HG03457 (cell line): ENCODE measurements around the gene RERE.
A peak's percentile ranks its signal among the peaks of the same experiment; 100 is the strongest.

Source experiments
- ATAC-seq: cut with Tn5 transposase; IDR thresholded peaks from one replicate; pipeline ENCODE4 v1.9.1; 2021; ENCODE audit warnings: moderate number of reproducible peaks; ENCODE audit not compliant: unreplicated experiment

The RERE gene

GRCh38 chr1:8817412-8818324 is at the start of gene RERE:
Gene RERE, minus strand, starts transcription at chr1:8817640.
- ATAC-seq = peak; percentile 92

- no peak for ATAC-seq
These were observed 49.5 kb upstream of the RERE start for GRCh38 chr1:8866792-8867415.

GRCh38 chr1:8866173-8866791 is 48.8 kb upstream of the RERE start:
- no peak for ATAC-seq

- no peak for ATAC-seq
These were observed 47.4 kb upstream of the RERE start for GRCh38 chr1:8864713-8865344.

DNA sequence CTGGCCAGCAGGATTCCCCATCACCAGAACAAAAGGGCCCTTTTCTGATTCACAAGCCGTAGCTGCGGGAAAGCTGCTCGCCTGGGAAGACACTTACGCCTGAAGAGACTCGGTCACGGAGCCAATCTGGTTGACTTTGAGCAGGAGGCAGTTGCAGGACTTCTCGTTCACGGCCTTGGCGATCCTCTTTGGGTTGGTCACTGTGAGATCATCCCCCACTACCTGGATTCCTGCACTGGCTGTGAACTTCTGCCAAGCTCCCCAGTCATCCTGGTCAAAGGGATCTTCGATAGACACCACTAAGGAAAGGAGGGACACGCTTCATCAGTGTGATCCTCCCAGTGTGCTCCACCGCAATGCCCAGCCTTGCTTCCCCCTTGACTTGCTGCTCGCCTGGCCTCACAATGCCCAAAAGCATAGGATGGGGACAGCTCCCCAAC is 46.4 kb upstream of the RERE start:
- ATAC-seq = no peak

- no peak for ATAC-seq
These were observed 45.7 kb upstream of the RERE start for GRCh38 chr1:8863138-8863537.

- no peak for ATAC-seq
These were observed 45.1 kb upstream of the RERE start for GRCh38 chr1:8862528-8862927.

- ATAC-seq = no peak
These were observed 43.5 kb upstream of the RERE start for GRCh38 chr1:8860738-8861516.

GRCh38 chr1:8858888-8859706 is 41.7 kb upstream of the RERE start:
- ATAC-seq = no peak

GRCh38 chr1:8858112-8858668 is 40.8 kb upstream of the RERE start:
- ATAC-seq = no peak

DNA sequence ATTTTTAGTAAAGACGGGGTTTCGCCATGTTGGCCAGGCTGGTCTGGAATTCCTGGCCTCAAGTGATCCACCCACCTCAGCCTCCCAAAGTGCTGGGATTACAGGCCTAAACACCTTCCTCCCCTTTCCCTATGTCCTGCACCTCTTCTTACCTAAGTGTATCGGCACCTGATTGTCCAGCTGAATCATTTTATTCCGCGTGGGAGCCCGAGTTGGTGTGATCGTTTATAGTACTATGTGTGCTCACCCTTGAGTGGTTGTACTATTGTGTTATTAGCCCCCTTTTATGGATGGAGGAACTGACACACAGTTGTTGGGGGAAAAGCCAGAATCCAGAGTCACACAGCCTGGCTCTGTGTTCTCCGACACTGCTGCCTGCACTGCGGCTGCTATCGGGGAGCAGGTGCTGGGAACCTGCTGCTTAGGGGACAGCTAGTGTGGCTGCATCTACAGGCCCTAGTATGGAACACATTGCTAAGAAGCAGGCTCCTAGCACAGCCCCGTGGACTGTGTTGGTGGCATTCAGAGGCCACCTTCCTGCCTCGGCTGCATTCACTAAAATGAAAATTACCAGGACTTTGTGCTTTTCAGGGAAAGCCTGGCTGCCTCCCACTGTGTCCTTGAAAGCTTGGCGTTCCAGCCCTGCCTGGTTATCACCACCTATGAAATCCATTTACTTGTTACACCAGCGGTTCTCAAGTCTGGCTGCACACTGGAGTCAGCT is 39.4 kb upstream of the RERE start:
- no peak for ATAC-seq

DNA sequence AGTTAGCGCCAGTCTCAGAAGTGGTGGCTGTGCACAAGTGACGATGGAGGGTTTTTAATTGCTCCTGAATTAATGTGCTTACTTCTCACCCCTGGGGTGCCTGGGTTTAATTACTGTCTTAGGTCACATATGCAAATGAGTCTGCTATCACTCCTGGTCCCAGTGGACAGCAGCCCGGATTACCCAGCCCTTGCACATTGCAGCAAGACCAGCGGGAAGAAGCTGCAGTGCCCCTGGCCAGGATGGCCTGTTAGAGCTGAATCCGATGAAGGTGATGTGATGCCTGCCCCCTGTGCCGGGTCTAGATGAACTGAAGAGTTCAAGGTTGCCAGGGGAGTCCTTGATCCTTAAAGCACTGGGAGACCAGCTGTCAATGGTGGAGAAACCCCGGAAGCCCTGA is 36.8 kb upstream of the RERE start:
- ATAC-seq = no peak

GRCh38 chr1:8851060-8851459 is 33.6 kb upstream of the RERE start:
- no peak for ATAC-seq

DNA sequence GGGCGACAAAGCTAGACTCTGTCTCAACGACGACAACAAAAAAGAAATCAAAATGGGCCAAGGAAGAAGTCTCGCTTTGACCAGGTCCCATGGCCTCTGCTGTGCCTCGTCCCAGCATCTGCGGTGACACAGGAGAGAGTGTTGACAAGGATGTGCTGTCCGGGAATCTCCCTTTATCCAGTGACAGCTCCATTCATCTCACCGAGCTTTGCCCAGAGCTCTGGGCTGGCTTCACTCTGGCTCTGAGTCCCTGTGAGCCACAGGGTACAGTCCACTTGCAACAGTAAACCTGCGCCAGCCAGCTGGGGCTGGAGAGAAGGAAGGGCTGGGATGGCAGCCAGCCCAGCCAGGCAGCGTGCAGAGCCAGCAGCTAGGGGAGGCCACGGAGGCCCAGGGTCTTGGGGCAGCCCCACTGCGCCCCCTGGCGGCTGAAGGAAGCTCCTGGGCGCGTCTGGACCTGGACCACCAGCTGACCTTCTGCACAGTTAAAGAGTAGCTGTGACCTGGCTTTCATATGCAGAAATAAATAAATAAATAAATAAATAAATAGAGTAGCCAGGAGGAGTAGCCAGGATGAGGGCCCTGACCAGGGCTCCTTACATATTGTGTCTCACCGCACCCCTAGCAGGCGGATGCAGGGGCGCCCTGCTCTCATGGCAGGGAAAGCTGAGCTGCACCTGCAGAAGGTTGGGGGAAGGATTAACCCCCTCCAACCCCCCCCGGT is 31.4 kb upstream of the RERE start:
- no peak for ATAC-seq

DNA sequence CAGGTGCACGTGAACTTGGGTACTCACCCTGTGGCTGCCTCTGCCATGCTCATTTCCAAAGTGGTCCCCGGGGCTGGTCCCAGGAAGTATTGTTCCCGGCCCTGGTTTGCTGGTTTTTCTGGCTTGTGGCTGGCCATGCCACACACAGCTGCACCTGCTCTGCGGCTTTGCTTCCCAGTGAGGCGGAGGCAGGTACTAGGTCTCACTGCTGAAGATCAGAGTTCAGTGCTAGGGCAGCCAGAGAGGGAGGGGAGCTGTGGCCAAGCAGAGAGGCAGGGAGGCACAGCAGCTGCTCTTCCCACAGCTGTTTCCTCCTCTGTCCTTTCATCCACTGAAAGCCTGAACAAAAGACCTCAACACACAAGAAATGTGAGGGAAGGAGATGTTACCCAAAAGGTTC is 30.6 kb upstream of the RERE start:
- no peak for ATAC-seq

GRCh38 chr1:8846263-8846662 is 28.8 kb upstream of the RERE start:
- no peak for ATAC-seq

- ATAC-seq = no peak
These were observed 28.0 kb upstream of the RERE start for GRCh38 chr1:8845104-8846097.
